Measurements from ENCODE around the gene DSP.

Gene DSP

GRCh38 chr6:7574500-7574899 is 33.0 kb downstream of the DSP start:
- Histone ChIP-seq H4K20me1 (ENCODE audit: insufficient read depth, low read length, poor library complexity, severe bottlenecking) (no peaks in the 10 kb centered on the region), H3K4me2 (ENCODE audit: low read depth, low read length, poor library complexity, severe bottlenecking) (no peak overlapping the region), H3K36me3 (ENCODE audit: insufficient read depth, low read length) (no peaks in the 10 kb centered on the region), H3K9me2 (replicated peaks; ENCODE audit: low read depth, low read length) (no peaks in the 10 kb centered on the region), H3K27me3 (ENCODE audit: insufficient read depth, low read length, poor library complexity, severe bottlenecking) (no peaks in the 10 kb centered on the region), H2AFZ (ENCODE audit: low read length) (no peak overlapping the region), H3K9me3 (ENCODE audit: insufficient read depth, low read depth, low read length) (no peaks in the 10 kb centered on the region), H3K79me2 (ENCODE audit: insufficient read depth, low read length) (no peaks in the 10 kb centered on the region), H3K4me1 (ENCODE audit: insufficient read depth, low read length, poor library complexity, severe bottlenecking) (no peaks in the 10 kb centered on the region), H3F3A (ENCODE audit: low read depth) (no peaks in the 10 kb centered on the region), H3K4me3 (ENCODE audit: low read length, poor library complexity, severe bottlenecking) (no peak overlapping the region), H3K9ac (ENCODE audit: low read depth, low read length, poor library complexity, severe bottlenecking) (no peak overlapping the region)
- TF ChIP-seq, protein P1, sequence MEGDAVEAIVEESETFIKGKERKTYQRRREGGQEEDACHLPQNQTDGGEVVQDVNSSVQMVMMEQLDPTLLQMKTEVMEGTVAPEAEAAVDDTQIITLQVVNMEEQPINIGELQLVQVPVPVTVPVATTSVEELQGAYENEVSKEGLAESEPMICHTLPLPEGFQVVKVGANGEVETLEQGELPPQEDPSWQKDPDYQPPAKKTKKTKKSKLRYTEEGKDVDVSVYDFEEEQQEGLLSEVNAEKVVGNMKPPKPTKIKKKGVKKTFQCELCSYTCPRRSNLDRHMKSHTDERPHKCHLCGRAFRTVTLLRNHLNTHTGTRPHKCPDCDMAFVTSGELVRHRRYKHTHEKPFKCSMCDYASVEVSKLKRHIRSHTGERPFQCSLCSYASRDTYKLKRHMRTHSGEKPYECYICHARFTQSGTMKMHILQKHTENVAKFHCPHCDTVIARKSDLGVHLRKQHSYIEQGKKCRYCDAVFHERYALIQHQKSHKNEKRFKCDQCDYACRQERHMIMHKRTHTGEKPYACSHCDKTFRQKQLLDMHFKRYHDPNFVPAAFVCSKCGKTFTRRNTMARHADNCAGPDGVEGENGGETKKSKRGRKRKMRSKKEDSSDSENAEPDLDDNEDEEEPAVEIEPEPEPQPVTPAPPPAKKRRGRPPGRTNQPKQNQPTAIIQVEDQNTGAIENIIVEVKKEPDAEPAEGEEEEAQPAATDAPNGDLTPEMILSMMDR (conservative IDR thresholded peaks at IDR 0.05; ENCODE audit: low read length), result no peak
- no peak for TF ChIP-seq EZH2phosphoT487 (IDR thresholded peaks at IDR 0.05; ENCODE audit: borderline replicate concordance)

- Histone ChIP-seq H3K4me2 (ENCODE audit: low read depth, low read length, poor library complexity, severe bottlenecking) (no peak overlapping the region), H3K4me3 (ENCODE audit: low read length, poor library complexity, severe bottlenecking) (no peak overlapping the region), H3K36me3 (ENCODE audit: insufficient read depth, low read length) (no peaks in the 10 kb centered on the region), H3K9me3 (ENCODE audit: insufficient read depth, low read depth, low read length) (no peaks in the 10 kb centered on the region), H3K9ac (ENCODE audit: low read depth, low read length, poor library complexity, severe bottlenecking) (no peak overlapping the region), H3K27me3 (ENCODE audit: insufficient read depth, low read length, poor library complexity, severe bottlenecking) (no peaks in the 10 kb centered on the region), H4K20me1 (ENCODE audit: insufficient read depth, low read length, poor library complexity, severe bottlenecking) (no peaks in the 10 kb centered on the region), H3F3A (ENCODE audit: low read depth) (no peaks in the 10 kb centered on the region), H3K79me2 (ENCODE audit: insufficient read depth, low read length) (no peaks in the 10 kb centered on the region), H3K4me1 (ENCODE audit: insufficient read depth, low read length, poor library complexity, severe bottlenecking) (no peaks in the 10 kb centered on the region), H2AFZ (ENCODE audit: low read length) (no peak overlapping the region), H3K9me2 (replicated peaks; ENCODE audit: low read depth, low read length) (no peaks in the 10 kb centered on the region)
- TF ChIP-seq EZH2phosphoT487 (IDR thresholded peaks at IDR 0.05; ENCODE audit: borderline replicate concordance), result no peak
- TF ChIP-seq, protein P1 (conservative IDR thresholded peaks at IDR 0.05; ENCODE audit: low read length), result no peak
These were observed 37.0 kb downstream of the DSP start for GRCh38 chr6:7578516-7578915.

DNA sequence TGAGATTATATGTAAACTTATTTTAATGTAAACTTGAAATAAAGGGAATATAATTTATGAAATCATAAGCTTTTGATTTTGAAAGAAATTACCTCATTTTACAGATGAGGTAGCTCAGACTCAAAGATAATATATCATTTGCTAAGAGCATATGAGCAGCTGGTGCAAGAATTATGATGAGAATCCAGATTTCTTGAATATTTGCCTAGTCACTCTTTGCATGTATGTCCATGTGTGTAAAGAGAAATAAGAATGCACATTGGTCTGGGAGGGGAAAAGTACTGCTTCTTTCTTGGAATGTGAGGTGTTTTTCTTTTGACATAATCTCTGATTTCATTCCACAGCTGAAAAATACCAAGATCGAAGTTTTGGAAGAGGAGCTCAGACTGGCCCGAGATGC is 37.5 kb downstream of the DSP start:
- Histone ChIP-seq H3K9me2 (replicated peaks; ENCODE audit: low read depth, low read length) (no peaks in the 10 kb centered on the region), H4K20me1 (ENCODE audit: insufficient read depth, low read length, poor library complexity, severe bottlenecking) (no peaks in the 10 kb centered on the region), H3F3A (ENCODE audit: low read depth) (no peaks in the 10 kb centered on the region), H3K27me3 (ENCODE audit: insufficient read depth, low read length, poor library complexity, severe bottlenecking) (no peaks in the 10 kb centered on the region), H3K79me2 (ENCODE audit: insufficient read depth, low read length) (no peaks in the 10 kb centered on the region), H3K4me2 (ENCODE audit: low read depth, low read length, poor library complexity, severe bottlenecking) (no peak overlapping the region), H3K9ac (ENCODE audit: low read depth, low read length, poor library complexity, severe bottlenecking) (no peak overlapping the region), H3K4me3 (ENCODE audit: low read length, poor library complexity, severe bottlenecking) (no peak overlapping the region), H2AFZ (ENCODE audit: low read length) (no peak overlapping the region), H3K36me3 (ENCODE audit: insufficient read depth, low read length) (no peaks in the 10 kb centered on the region), H3K9me3 (ENCODE audit: insufficient read depth, low read depth, low read length) (no peaks in the 10 kb centered on the region), H3K4me1 (ENCODE audit: insufficient read depth, low read length, poor library complexity, severe bottlenecking) (no peaks in the 10 kb centered on the region)
- TF ChIP-seq EZH2phosphoT487 (IDR thresholded peaks at IDR 0.05; ENCODE audit: borderline replicate concordance), result no peak
- TF ChIP-seq, protein P1 (conservative IDR thresholded peaks at IDR 0.05; ENCODE audit: low read length), result no peak

All from Loucy (cell line).